Esophagus muscularis mucosa (tissue), 3 donors: Measurements from ENCODE around the gene FYB1.

Source experiments
- POLR2A ChIP-seq: fragments of 450-650 bp; IDR thresholded peaks from one replicate; pipeline ENCODE4 v1.6.1; 2017; ENCODE audit warnings: antibody characterized with exemption, moderate library complexity, mild to moderate bottlenecking, low read depth
- TF ChIP-seq, protein P1 (sequence below), 3 experiments: fragments of 200-600 bp in 2 of 3; fragments of 450-650 bp in 1 of 3; sonication (generic) in 2 of 3; IDR thresholded peaks; one replicate each; pipeline ENCODE4 v1.5.1; 2017 to 2019; ENCODE audit warnings: antibody characterized with exemption in 3 of 3, mild to moderate bottlenecking in 2 of 3, moderate library complexity in 1 of 3

DNA sequence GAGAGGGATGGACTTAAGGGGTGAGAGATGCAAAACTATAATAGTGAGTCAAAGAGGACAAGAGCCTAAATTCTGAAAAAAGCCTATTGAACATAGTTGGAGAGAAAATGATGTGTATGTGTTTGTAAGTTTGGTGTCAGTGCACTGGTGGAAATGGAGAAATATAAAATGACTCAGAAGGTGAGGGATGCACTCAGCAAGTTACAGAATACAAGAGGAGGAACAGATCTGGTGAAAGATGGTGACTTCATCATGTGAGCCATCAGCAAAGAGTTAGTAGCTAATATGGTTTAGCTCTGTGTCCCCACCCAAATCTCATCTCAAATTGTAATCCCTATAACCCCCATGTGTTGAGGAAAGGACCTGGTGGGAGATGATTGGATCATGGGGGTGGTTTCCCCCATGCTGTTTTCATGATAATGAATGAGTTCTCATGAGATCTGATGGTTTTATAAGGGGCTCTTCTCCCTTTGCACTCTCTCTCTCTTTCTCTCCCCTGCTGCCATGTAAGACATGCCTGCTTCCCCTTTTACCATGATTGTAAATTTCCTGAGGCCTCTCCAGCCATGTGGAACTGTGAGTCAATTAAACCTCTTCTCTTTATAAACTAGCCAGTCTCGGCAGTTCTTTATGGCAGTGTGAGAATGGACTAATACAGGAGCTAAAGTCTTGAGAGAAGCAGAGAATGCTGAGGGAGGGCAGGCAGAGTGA, 30.4 kb upstream of the FYB1 start:
- TF ChIP-seq, protein P1, sequence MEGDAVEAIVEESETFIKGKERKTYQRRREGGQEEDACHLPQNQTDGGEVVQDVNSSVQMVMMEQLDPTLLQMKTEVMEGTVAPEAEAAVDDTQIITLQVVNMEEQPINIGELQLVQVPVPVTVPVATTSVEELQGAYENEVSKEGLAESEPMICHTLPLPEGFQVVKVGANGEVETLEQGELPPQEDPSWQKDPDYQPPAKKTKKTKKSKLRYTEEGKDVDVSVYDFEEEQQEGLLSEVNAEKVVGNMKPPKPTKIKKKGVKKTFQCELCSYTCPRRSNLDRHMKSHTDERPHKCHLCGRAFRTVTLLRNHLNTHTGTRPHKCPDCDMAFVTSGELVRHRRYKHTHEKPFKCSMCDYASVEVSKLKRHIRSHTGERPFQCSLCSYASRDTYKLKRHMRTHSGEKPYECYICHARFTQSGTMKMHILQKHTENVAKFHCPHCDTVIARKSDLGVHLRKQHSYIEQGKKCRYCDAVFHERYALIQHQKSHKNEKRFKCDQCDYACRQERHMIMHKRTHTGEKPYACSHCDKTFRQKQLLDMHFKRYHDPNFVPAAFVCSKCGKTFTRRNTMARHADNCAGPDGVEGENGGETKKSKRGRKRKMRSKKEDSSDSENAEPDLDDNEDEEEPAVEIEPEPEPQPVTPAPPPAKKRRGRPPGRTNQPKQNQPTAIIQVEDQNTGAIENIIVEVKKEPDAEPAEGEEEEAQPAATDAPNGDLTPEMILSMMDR (IDR thresholded peaks at IDR 0.05) = no peak
- no peak for TF ChIP-seq POLR2A
